HG02623 (cell line): ENCODE results near the gene GFER.
A peak's percentile ranks its signal among the peaks of the same experiment; 100 is the strongest.

Experiments used
- ATAC-seq: cut with Tn5 transposase; IDR thresholded peaks from one replicate; pipeline ENCODE4 v1.9.1; 2021; ENCODE audit warnings: moderate library complexity; ENCODE audit not compliant: unreplicated experiment

GFER gene

GRCh38 chr16:1990351-1991134, 6.5 kb downstream of the GFER start:
- ATAC-seq: no peak

DNA sequence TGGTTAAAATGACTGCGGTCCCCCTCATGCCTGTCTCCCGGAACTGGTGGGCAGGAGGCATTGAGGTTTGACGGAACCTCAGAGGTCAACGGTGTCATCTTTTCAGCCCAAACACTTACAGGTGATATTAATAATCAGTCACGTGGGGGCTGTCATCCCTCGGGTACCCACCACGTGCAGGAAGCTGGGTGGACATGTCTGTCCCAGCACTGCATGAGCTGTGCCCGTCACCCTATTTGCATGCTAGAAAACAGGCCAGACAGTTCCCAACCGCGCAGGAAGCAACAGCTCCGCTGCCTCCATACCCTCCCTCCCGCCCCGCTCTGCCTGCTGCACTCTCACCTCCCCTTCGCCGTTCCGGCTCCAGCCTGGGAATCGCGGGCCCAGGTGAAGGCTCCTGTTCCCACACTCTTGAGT, 7.2 kb downstream of the GFER start:
- no peak for ATAC-seq

DNA sequence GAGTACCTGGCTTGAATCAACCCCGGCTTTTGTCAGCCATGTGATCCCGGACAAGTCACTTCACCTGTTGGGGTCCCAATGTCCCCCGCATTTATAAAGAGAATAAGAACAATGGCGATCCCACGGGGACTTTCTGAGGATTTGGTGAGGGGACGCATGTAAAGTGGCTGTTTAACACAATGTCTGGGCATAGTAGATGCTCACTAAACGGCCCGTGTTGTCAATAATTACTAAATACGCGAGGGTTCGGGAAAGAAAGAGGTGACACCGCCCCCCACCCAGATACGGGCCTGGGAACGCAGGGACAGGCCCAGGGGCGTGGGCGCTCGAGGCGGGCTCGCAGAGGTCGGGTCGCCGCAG, 7.6 kb downstream of the GFER start:
- ATAC-seq: no peak

DNA sequence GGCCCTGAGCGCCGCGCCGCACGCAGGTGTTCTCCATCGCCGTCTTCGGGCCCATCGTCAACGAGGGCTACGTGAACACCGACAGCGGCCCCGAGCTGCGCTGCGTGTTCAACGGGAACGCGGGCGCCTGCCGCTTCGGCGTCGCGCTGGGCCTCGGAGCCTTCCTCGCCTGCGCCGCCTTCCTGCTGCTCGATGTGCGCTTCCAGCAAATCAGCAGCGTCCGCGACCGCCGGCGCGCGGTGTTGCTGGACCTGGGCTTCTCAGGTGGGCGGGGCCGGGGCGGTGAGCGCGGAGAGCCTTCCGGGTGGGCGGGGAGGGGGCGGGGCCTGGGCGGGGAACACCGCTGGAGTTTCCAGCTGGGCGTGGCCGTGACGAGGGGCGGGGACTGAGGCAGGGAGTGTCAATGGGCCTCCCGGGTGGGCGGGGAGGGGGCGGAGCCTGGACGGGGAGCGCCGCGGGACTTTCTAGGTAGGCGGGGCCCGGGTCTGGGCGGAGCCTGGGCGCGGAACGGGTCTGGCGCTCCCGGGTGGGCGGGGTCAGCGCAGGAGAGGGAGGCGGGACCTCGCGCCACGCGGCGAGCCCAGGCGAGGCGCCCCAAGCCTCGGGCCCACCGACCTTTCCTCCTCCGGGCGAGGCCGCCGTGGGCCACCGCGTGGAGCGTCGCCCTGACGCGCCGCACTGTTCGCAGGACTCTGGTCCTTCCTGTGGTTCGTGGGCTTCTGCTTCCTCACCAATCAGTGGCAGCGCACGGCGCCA, 8.1 kb downstream of the GFER start:
- peak; percentile 41 for ATAC-seq

DNA sequence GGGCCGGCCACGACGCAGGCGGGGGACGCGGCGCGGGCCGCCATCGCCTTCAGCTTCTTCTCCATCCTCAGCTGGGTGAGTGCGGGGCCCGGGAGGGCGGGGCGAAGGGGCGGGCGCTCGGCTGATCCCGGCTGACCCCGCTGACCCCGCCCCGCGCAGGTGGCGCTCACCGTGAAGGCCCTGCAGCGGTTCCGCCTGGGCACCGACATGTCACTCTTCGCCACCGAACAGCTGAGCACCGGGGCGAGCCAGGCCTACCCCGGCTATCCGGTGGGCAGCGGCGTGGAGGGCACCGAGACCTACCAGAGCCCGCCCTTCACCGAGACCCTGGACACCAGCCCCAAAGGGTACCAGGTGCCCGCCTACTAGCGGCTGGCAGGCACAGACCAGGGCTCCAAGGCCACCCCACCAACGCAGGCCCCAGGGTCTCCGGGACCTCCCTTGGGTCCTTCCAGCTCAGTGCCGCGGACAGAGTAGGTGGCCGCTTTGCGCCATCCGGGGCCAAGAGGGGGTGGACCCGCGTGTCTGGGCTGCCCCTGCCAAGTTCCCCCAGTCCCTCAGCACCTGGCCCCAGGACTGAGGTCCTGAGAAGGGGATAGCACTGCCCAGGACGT, 8.8 kb downstream of the GFER start:
- ATAC-seq: no peak

- no peak for ATAC-seq
Observed at GRCh38 chr16:1993731-1994131, 9.7 kb downstream of the GFER start.

DNA sequence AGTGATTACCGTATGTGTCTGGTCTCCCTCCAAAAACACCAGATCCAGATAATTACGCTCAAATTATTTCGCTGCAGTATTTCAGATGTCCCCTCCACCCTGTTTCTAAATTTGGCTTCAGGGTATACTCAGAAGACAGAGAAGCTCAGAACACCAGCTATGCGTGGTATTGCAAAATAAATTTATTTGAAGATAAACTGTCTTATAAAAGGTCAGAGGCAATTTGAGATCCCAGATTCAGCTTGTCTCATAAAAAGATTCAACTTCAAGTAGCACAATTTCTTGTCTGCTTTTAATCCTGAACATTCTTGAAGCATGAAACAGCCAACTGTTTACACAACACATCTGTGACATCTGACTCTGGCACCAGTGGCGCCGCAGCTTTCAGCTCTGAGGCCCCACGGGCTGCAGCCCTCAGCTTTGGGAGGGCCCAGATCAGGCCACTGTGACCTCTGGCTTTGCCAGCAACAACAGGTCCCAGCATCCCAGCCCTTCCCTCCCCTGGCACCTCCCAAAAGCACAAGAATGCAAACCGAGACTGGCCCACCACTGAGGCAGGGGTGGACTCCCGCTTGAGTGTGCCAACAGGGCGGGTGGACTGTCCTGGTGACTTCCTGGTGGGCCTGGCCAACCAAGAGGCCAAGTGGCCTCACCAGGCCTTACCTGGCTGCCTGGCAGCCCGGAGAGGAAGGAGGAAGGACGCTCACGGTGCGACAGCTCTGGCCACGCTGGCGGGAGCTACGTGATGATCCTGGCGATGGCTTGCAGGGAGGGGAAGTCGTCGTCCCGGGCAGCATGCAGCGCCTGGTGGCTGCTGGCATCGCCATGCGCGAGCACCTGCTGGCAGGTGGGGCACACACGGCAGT, 13.7 kb downstream of the GFER start:
- ATAC-seq: no peak

GRCh38 chr16:1998360-1998835, 14.4 kb downstream of the GFER start:
- no peak for ATAC-seq

DNA sequence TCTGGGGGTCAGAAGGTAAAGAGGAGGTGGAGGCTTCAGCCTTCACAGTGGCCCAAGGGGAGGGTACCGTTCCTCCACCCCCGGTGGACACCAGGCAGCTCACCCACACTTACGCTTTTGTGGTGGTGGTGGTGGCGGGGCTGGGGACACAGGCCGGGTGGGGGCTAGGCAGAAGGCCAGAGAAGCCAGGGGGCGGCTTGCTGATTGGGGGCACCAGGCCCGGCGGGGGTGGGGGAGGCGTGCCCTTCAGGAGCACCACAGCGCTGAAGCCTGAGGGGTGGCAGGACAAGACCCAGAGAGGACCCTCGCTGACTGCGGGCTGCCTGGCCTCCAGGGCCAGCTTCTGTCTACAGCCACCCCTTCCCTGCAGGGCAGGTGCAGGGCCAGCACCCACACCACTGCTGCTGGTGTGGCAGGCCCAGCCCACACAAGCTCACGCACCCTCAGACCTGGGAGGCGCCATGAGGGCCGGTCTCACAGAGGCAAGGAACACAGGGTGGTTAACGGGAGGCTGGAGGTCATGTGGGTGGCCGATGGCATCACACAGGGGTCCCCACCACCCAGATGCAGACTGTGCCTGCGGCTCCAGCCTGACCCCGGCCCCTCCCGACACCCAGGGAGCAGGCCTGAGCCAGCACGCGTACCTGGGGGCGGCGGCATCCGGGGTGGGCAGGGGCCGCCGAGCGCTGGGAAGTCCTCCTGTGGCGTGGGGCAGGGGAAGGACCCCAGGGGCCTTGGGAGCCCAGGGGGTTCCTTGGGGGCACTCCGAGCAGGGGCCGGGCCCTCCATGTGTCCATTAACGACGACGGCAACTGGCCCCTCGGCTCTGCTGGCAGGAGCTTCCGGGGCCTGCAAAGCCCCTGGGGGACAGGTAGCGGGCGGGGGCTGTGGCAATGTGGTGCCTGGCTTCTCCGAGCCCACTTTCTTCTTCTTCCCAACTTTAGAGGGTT, 15.1 kb downstream of the GFER start:
- no peak for ATAC-seq

DNA sequence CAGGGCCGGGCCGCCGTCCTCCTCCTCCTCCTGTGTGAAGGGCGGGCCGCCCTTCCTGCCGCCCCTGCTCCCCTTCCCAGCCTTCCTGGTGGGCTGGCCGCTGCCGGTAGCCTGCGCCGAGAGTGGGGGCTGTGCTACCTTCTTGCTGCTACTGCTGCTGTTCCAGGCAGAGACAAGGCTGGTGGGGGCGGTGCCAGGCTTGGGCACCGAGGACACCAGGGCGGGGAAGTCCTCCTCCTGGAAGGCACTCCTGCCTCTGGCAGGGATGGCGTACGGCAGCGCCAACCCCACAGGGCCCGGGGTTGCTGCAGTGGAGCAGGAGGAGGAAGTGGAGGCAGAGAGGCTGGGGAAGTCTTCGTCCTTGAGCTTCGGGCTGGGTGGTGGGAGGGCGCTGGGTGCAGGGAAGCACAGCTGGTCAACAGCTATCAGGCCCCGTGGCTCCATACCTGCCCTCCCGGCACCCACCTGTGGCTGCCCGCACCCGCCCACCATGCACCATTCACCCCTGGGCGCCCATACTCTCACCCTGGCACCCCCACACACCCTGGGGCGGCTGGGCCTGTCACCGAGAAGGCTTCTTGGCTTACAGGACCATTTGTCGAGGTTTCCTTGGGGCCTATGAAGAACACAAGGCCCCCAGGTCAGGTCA, 16.0 kb downstream of the GFER start:
- no peak for ATAC-seq

DNA sequence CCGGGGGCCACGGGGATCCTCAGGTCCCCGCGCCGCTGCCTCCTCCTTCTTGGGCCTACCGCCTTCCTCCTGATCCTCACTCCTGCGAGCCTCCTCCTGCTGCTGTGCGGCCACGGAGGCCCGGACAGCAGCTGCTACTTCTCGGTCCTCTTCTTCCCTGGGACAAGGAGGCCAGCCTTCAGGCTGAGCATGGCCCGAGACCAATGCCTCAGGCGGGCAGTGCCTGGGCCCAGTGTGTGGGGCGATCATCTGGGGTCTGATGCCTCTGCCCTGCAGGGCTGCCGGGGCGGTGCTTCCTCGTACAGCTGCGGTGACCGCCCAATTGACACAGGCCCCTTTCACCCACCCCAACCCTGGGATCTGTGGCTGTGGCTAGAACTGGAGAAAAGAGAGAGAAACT, 17.0 kb downstream of the GFER start:
- ATAC-seq: no peak

DNA sequence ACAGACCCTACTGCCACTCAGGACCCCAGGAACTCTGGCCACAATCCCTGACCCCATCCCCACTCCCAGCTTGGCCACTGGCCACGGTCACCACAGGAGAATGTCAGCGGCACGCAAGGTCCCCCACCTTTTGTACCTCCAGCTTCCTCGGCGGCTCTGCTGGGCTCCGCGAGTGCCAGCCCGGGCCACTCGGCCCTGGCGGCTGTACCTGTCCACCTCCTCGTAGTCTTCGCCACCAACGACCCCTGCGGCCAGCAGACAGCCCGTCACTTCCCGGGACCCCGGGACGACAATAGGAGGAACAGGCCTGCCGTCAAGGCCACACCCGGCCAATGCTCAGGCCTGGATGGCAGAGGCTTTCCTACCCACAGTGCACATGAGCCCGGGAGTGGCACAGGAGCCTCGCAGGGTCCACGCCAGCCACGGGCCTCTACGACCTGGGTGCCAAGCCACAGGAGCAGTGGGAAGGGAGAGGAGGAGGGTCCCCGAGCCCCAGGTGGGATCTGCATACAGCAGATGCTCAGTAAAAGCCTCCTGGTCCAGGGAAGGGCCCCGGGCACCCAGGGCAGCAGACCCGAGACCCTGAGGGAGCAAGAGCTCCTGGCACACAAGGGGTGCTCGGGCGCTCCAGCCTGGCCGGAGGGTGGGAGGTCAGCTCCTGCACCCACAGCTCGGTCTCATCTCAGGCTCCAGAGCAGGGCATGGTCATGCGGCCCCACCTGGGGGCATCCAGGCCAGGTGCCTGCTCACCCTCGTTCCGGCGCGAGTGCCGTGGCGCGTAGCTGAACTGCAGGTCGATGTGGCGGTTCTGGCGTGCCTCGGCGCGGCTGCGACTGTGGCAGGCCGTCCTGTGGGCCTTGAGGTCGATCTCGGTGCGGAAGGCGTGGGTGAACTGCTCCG, 17.7 kb downstream of the GFER start:
- no peak for ATAC-seq

- ATAC-seq: no peak
Observed at GRCh38 chr16:2002406-2003230, 18.6 kb downstream of the GFER start.

DNA sequence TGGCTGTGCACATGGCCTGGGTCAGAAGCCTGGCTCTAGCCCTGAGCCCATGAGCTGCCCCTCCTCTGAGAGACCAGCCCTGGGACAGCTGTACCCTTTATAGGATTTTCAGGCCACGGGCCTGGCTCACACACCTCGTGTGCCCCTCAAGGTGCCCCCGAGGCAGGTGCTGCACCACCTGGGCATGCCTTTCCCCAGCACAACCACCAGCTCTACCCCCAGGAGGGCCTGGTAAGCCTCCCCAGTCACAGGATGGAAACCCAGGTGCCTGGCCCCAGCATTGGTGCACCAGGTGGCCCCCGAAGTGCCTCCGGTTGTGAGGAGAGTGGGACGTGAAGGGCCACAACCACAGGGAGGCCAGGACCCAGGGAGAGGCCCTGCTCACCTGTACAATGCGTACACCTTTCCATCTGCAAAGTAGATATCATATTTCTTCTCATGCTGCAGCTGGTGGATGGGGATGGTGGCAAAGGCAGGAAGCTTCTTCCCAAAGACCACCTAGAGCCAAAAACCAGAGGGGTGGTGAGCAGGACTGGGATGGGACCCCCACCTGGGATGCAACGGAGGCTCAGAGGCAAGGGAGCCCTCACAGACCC, 19.3 kb downstream of the GFER start:
- no peak for ATAC-seq

- no peak for ATAC-seq
Observed at GRCh38 chr16:2003827-2004641, 20.0 kb downstream of the GFER start.

DNA sequence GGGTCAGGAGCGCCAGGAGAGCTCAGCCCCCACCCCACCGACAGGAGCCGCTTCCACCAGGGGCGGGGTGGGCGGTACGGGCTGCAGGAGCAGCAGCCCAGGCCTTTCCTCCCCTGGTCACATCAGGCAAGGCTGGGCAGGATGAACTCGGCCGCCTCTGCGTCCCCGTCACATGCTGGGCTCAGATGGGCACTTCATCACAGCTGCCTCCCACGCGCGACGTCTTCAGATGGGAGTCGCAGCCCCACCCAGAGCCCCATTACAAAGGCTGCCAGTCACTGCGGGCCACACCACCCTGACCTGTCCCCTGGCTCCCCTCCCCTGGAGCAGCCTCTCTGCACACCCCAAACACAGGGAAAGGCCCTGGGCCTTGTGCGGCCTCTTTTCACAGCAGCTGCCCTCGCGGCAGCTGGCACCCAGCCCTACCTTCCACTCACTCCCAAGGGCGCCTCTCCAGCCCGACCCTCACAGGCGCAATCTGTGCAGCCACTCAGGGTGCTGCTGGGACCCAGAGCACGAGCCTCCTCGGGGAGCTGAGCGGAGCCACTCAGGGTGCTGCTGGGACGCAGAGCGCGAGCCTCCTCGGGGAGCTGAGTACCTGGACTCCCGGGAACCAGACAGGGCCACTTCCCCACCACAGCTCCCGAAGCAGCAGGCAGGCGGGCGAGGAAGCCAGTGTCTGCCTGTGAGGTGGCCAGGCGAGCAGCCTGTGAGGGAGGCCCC, 21.0 kb downstream of the GFER start:
- ATAC-seq: no peak
